Liver (tissue), 3 donors: ENCODE data around the gene FNDC7.

Source experiments
- CTCF ChIP-seq: fragments of 150-350 bp; IDR thresholded peaks from 2 replicates; pipeline ENCODE4 v1.5.1; 2017; ENCODE audit warnings: improper control_type of control experiment, low read depth, low read length; ENCODE audit not compliant: missing input control
- EGR1 ChIP-seq, 2 donors: IDR thresholded peaks; 2 replicates each; pipeline ENCODE4 v1.6.1; 2016 to 2018; ENCODE audit warnings: antibody characterized with exemption in 2 of 2, low read depth in 2 of 2
- FOXA2 ChIP-seq: IDR thresholded peaks from 2 replicates; pipeline ENCODE4 v1.6.1; 2016; ENCODE audit warnings: antibody characterized with exemption
- GABPA ChIP-seq, 2 donors: IDR thresholded peaks in 1 of 2; conservative IDR thresholded peaks in 1 of 2; 2 replicates each; pipeline ENCODE4 v1.6.1; 2016; ENCODE audit warnings: antibody characterized with exemption in 2 of 2, mild to moderate bottlenecking in 1 of 2, moderate library complexity in 1 of 2
- JUND ChIP-seq, 2 donors: IDR thresholded peaks; 2 replicates each; pipeline ENCODE4 v1.6.1; 2016; ENCODE audit warnings: antibody characterized with exemption in 2 of 2
- NR2F2 ChIP-seq: IDR thresholded peaks from 2 replicates; pipeline ENCODE4 v1.6.1; 2016; ENCODE audit warnings: antibody characterized with exemption
- RAD21 ChIP-seq, 2 donors: IDR thresholded peaks; 2 replicates each; pipeline ENCODE4 v1.6.1; 2016; ENCODE audit warnings: antibody characterized with exemption in 2 of 2, mild to moderate bottlenecking in 2 of 2
- YY1 ChIP-seq: IDR thresholded peaks from 2 replicates; pipeline ENCODE4 v1.6.1; 2016; ENCODE audit warnings: antibody characterized with exemption, mild to moderate bottlenecking
- TF ChIP-seq, protein P1 (sequence below): IDR thresholded peaks from 2 replicates; pipeline ENCODE4 v1.6.1; 2016; ENCODE audit warnings: antibody characterized with exemption
- TF ChIP-seq, protein P2 (sequence below): IDR thresholded peaks from 2 replicates; pipeline ENCODE4 v1.6.1; 2016; ENCODE audit warnings: antibody characterized with exemption, mild to moderate bottlenecking
- TF ChIP-seq, protein P3 (sequence below): IDR thresholded peaks from 2 replicates; pipeline ENCODE4 v1.6.1; 2016; ENCODE audit warnings: antibody characterized with exemption
- donor health status: healthy.
- donor health status: healthy.

- TF ChIP-seq CTCF (no peak), EGR1 (IDR thresholded peaks at IDR 0.05; ENCODE audit: low read depth in 2 of 2) (no peak), NR2F2 (no peak), RAD21 (IDR thresholded peaks at IDR 0.05) (no peak), GABPA (IDR thresholded peaks at IDR 0.05 in 1 of 2, conservative IDR thresholded peaks at IDR 0.05 in 1 of 2) (no peak), YY1 (no peak), FOXA2 (no peak), JUND (IDR thresholded peaks at IDR 0.05) (no peak)
- TF ChIP-seq, protein P1, sequence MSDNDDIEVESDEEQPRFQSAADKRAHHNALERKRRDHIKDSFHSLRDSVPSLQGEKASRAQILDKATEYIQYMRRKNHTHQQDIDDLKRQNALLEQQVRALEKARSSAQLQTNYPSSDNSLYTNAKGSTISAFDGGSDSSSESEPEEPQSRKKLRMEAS: no peak
- TF ChIP-seq, protein P2, sequence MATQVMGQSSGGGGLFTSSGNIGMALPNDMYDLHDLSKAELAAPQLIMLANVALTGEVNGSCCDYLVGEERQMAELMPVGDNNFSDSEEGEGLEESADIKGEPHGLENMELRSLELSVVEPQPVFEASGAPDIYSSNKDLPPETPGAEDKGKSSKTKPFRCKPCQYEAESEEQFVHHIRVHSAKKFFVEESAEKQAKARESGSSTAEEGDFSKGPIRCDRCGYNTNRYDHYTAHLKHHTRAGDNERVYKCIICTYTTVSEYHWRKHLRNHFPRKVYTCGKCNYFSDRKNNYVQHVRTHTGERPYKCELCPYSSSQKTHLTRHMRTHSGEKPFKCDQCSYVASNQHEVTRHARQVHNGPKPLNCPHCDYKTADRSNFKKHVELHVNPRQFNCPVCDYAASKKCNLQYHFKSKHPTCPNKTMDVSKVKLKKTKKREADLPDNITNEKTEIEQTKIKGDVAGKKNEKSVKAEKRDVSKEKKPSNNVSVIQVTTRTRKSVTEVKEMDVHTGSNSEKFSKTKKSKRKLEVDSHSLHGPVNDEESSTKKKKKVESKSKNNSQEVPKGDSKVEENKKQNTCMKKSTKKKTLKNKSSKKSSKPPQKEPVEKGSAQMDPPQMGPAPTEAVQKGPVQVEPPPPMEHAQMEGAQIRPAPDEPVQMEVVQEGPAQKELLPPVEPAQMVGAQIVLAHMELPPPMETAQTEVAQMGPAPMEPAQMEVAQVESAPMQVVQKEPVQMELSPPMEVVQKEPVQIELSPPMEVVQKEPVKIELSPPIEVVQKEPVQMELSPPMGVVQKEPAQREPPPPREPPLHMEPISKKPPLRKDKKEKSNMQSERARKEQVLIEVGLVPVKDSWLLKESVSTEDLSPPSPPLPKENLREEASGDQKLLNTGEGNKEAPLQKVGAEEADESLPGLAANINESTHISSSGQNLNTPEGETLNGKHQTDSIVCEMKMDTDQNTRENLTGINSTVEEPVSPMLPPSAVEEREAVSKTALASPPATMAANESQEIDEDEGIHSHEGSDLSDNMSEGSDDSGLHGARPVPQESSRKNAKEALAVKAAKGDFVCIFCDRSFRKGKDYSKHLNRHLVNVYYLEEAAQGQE: no peak
- TF ChIP-seq, protein P3, sequence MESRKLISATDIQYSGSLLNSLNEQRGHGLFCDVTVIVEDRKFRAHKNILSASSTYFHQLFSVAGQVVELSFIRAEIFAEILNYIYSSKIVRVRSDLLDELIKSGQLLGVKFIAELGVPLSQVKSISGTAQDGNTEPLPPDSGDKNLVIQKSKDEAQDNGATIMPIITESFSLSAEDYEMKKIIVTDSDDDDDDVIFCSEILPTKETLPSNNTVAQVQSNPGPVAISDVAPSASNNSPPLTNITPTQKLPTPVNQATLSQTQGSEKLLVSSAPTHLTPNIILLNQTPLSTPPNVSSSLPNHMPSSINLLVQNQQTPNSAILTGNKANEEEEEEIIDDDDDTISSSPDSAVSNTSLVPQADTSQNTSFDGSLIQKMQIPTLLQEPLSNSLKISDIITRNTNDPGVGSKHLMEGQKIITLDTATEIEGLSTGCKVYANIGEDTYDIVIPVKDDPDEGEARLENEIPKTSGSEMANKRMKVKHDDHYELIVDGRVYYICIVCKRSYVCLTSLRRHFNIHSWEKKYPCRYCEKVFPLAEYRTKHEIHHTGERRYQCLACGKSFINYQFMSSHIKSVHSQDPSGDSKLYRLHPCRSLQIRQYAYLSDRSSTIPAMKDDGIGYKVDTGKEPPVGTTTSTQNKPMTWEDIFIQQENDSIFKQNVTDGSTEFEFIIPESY: no peak
Observed at GRCh38 chr1:108777839-108778238, 65.1 kb downstream of the FNDC7 start.
